ENCODE results near the gene NUBPL.

Gene NUBPL

GRCh38 chr14:31561155-31561846 lies at the start of gene NUBPL:
TSS of gene NUBPL (plus strand) at chr14:31561404. CDS start at chr14:31561440, 36 bp downstream.
- TF ChIP-seq CTCF (IDR thresholded peaks at IDR 0.05; ENCODE audit: low read depth, low read length), result no peak
- peak within 1 kb of the TSS; percentile 90 to 94 for H3K4me3 ChIP-seq (replicated peaks in 1 of 2; ENCODE audit: low read depth in 2 of 2, low read length in 2 of 2)
- peak; percentile 97 for DNase-seq (ENCODE audit: low read depth in 2 of 2)

- TF ChIP-seq CTCF (IDR thresholded peaks at IDR 0.05; ENCODE audit: low read depth, low read length), result no peak
- H3K4me3 ChIP-seq (replicated peaks in 1 of 2; ENCODE audit: low read depth in 2 of 2, low read length in 2 of 2), result no peak overlapping the region
- DNase-seq (ENCODE audit: low read depth in 2 of 2), result no peak
These were observed 34.1 kb upstream of the NUBPL start for GRCh38 chr14:31527087-31527486.

- no peak for DNase-seq (ENCODE audit: low read depth in 2 of 2)
- no peak for TF ChIP-seq CTCF (IDR thresholded peaks at IDR 0.05; ENCODE audit: low read depth, low read length)
- no peak overlapping the region for H3K4me3 ChIP-seq (replicated peaks in 1 of 2; ENCODE audit: low read depth in 2 of 2, low read length in 2 of 2)
These were observed 33.7 kb upstream of the NUBPL start for GRCh38 chr14:31527546-31527945.

GRCh38 chr14:31529053-31529452 lies 32.2 kb upstream of the NUBPL start:
- H3K4me3 ChIP-seq (replicated peaks in 1 of 2; ENCODE audit: low read depth in 2 of 2, low read length in 2 of 2), result no peak overlapping the region
- TF ChIP-seq CTCF (IDR thresholded peaks at IDR 0.05; ENCODE audit: low read depth, low read length), result no peak
- DNase-seq (ENCODE audit: low read depth in 2 of 2), result peak in 1 of 2 donors; percentile 18

- no peak for TF ChIP-seq CTCF (IDR thresholded peaks at IDR 0.05; ENCODE audit: low read depth, low read length)
- DNase-seq (ENCODE audit: low read depth in 2 of 2), result peak in 1 of 2 donors; percentile 36
- H3K4me3 ChIP-seq (replicated peaks in 1 of 2; ENCODE audit: low read depth in 2 of 2, low read length in 2 of 2), result no peak overlapping the region
These were observed 31.1 kb upstream of the NUBPL start for GRCh38 chr14:31530136-31530535.

- no peak for TF ChIP-seq CTCF (IDR thresholded peaks at IDR 0.05; ENCODE audit: low read depth, low read length)
- no peak overlapping the region for H3K4me3 ChIP-seq (replicated peaks in 1 of 2; ENCODE audit: low read depth in 2 of 2, low read length in 2 of 2)
These were observed 24.8 kb upstream of the NUBPL start for GRCh38 chr14:31536201-31536960.

More at GRCh38 chr14:31536201-31536960, 24.8 kb upstream of the NUBPL start:
- DNase-seq (ENCODE audit: low read depth in 2 of 2), result peak in 1 of 2 donors; percentile 8
